Fibroblast of villous mesenchyme (primary cell): ENCODE results near the gene OSGEP. TPM values are rescaled to one million over a fixed set of nuclear protein-coding genes. Genes with fewer than 3 reads are reported as not detected.

Source experiments
- DNase-seq: peaks from one replicate; pipeline ENCODE4 v3.0.0-alpha.2; 2010; ENCODE audit warnings: low read depth
- H3K4me3 ChIP-seq: 2 replicates; pipeline ENCODE4 v1.5.1; 2011; ENCODE audit warnings: low read depth, mild to moderate bottlenecking, low read length
- CTCF ChIP-seq: IDR thresholded peaks from 2 replicates; pipeline ENCODE4 v1.5.1; 2012; ENCODE audit warnings: low read depth, mild to moderate bottlenecking, low read length; ENCODE audit not compliant: insufficient read depth
- total RNA-seq: library from RNA; depleted of rRNA; stranded (reverse); fragments of >200 nt; gene quantifications from 2 replicates; pipeline ENCODE4 v1.2.3, GENCODE V29; 2012

The OSGEP gene
- total RNA-seq, 1 donor = 36.3 TPM

GRCh38 chr14:20441461-20441860 is 13.2 kb downstream of the OSGEP start:
- no peak overlapping the region for H3K4me3 ChIP-seq
- DNase-seq = no peak
- no peak for TF ChIP-seq CTCF

GRCh38 chr14:20440882-20441281 is 13.7 kb downstream of the OSGEP start:
- no peak for DNase-seq
- TF ChIP-seq CTCF = no peak
- no peak overlapping the region for H3K4me3 ChIP-seq

- no peak for DNase-seq
- no peak overlapping the region for H3K4me3 ChIP-seq
- TF ChIP-seq CTCF = no peak
These were observed 14.1 kb downstream of the OSGEP start for GRCh38 chr14:20440465-20440864.

- no peak for TF ChIP-seq CTCF
- DNase-seq = no peak
- no peak overlapping the region for H3K4me3 ChIP-seq
These were observed 15.9 kb downstream of the OSGEP start for GRCh38 chr14:20438664-20439063.

- DNase-seq = no peak
- no peak for TF ChIP-seq CTCF
- no peak overlapping the region for H3K4me3 ChIP-seq
These were observed 18.3 kb downstream of the OSGEP start for GRCh38 chr14:20436363-20436755.

GRCh38 chr14:20435582-20436362 is 18.8 kb downstream of the OSGEP start, which contains the start of gene KLHL33:
Gene KLHL33 (minus strand): TSS chr14:20436166. CDS start chr14:20435811, 355 bp downstream.
- DNase-seq = no peak
- peak within 1 kb of the TSS; percentile 29 for H3K4me3 ChIP-seq

More at GRCh38 chr14:20435582-20436362, 18.8 kb downstream of the OSGEP start, which contains the start of gene KLHL33:
- no peak for TF ChIP-seq CTCF
